ENCODE data around the gene TAF11L12. TPM values are rescaled to one million over a fixed set of nuclear protein-coding genes. Genes with fewer than 3 reads are reported as not detected.
"Not testable (repeated sequence)": the region's sequence is repeated elsewhere in the genome, so short reads cannot be mapped to it uniquely, and the experiment has no call there.

Gene TAF11L12
- polyA plus RNA-seq, 1 of the 3 experiments (the other 2 are of a cell fraction) = not detected

DNA sequence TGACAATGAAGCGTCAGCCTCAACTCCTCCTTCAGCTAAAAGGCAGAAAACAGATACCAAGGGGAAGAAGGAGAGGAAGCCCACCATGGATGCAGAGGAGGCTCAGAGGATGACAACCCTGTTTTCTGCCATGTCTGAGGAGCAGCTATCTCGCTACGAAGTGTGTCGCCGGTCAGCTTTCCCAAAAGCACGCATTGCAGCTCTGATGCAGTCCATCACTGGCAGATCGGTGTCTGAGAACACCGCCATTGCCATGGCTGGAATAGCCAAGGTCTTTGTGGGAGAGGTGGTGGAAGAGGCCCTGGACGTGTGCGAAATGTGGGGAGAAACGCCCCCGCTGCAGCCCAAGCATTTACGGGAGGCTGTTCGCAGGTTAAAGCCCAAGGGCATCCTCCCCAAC, 5.2 kb upstream of the TAF11L12 start:
- POLR2A ChIA-PET = no interaction called here
- Histone ChIP-seq H3K9ac (no peak overlapping the region), H3F3A (replicated peaks; ENCODE audit: insufficient read depth) (no peaks in the 10 kb centered on the region), H3K79me2 (ENCODE audit: insufficient read depth) (no peaks in the 10 kb centered on the region), H4K20me1 (ENCODE audit: insufficient read depth) (no peaks in the 10 kb centered on the region), H2AFZ (ENCODE audit: low read depth) (no peak overlapping the region), H3K27me3 (ENCODE audit: insufficient read depth) (no peaks in the 10 kb centered on the region), H3K4me2 (no peak overlapping the region), H3K36me3 (replicated peaks in 1 of 2; ENCODE audit: control insufficient read depth in 1 of 2, insufficient read depth in 2 of 2, low read length in 1 of 2) (no peaks in the 10 kb centered on the region), H3K9me2 (no peaks in the 10 kb centered on the region), H3K27ac (ENCODE audit: low read depth in 2 of 2, low read length in 1 of 2) (no peak overlapping the region), H3K9me3 (no peaks in the 10 kb centered on the region), H3K4me1 (ENCODE audit: control insufficient read depth in 1 of 2, insufficient read depth in 2 of 2, low read depth in 1 of 2, low read length in 1 of 2) (no peaks in the 10 kb centered on the region), H3K4me3 (ENCODE audit: low read depth in 2 of 2, low read length in 1 of 2) (no peak overlapping the region)
- CTCF ChIA-PET = no interaction called here
- 75% methylated on average over 14 of the region's 14 CpGs for WGBS (ENCODE audit: low lambda C conversion rate)
- no peak for TF ChIP-seq SMC3 (IDR thresholded peaks at IDR 0.05; ENCODE audit: low read depth, low read length)
- no peak for TF ChIP-seq RCOR1 (IDR thresholded peaks at IDR 0.05; ENCODE audit: low read length)
- TF ChIP-seq SIN3A (IDR thresholded peaks at IDR 0.05; ENCODE audit: borderline replicate concordance, low read depth, low read length) = no peak
- no peak for TF ChIP-seq CHD2 (IDR thresholded peaks at IDR 0.05; ENCODE audit: low read length, partially characterized antibody)
- TF ChIP-seq, protein P1, sequence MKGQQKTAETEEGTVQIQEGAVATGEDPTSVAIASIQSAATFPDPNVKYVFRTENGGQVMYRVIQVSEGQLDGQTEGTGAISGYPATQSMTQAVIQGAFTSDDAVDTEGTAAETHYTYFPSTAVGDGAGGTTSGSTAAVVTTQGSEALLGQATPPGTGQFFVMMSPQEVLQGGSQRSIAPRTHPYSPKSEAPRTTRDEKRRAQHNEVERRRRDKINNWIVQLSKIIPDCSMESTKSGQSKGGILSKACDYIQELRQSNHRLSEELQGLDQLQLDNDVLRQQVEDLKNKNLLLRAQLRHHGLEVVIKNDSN (IDR thresholded peaks at IDR 0.05; ENCODE audit: borderline replicate concordance, low read depth) = no peak
- DNase-seq = no peak

- H2AFZ ChIP-seq (ENCODE audit: low read depth); H3F3A ChIP-seq (replicated peaks; ENCODE audit: insufficient read depth); H3K9ac ChIP-seq; H3K36me3 ChIP-seq (replicated peaks in 1 of 2; ENCODE audit: control insufficient read depth in 1 of 2, insufficient read depth in 2 of 2, low read length in 1 of 2); H3K27me3 ChIP-seq (ENCODE audit: insufficient read depth); H3K79me2 ChIP-seq (ENCODE audit: insufficient read depth); H3K9me2 ChIP-seq; H4K20me1 ChIP-seq (ENCODE audit: insufficient read depth); H3K4me2 ChIP-seq; H3K9me3 ChIP-seq; DNase-seq; H3K4me1 ChIP-seq (ENCODE audit: control insufficient read depth in 1 of 2, insufficient read depth in 2 of 2, low read depth in 1 of 2, low read length in 1 of 2); H3K27ac ChIP-seq (ENCODE audit: low read depth in 2 of 2, low read length in 1 of 2); H3K4me3 ChIP-seq (ENCODE audit: low read depth in 2 of 2, low read length in 1 of 2); POLR2A ChIA-PET: not testable (repeated sequence)
- whole genome bisulfite sequencing (ENCODE audit: low lambda C conversion rate) = 29% methylated on average over 4 of the region's 4 CpGs
- CTCF ChIA-PET = interaction anchor here (1.8 kb wide), 1 partner anchor 391 kb away, joined by 4 read pairs; no protein-coding TSS in a partner anchor
Observed at GRCh38 chr5:17607461-17607860, 2.7 kb upstream of the TAF11L12 start.

- ChIA-PET POLR2A (no interaction called here), CTCF (interaction anchor here (0.6 kb wide), 1 partner anchor 205 kb away, joined by 3 read pairs; no protein-coding TSS in a partner anchor)
- WGBS (ENCODE audit: low lambda C conversion rate) = 10% methylated on average over 7 of the region's 17 CpGs
- Histone ChIP-seq H3K9me3 (no peaks in the 10 kb centered on the region), H4K20me1 (ENCODE audit: insufficient read depth) (no peaks in the 10 kb centered on the region), H3K9ac (no peak overlapping the region), H3F3A (replicated peaks; ENCODE audit: insufficient read depth) (no peaks in the 10 kb centered on the region), H3K4me2 (no peak overlapping the region), H3K36me3 (replicated peaks in 1 of 2; ENCODE audit: control insufficient read depth in 1 of 2, insufficient read depth in 2 of 2, low read length in 1 of 2) (no peaks in the 10 kb centered on the region), H3K4me1 (ENCODE audit: control insufficient read depth in 1 of 2, insufficient read depth in 2 of 2, low read depth in 1 of 2, low read length in 1 of 2) (no peaks in the 10 kb centered on the region), H3K79me2 (ENCODE audit: insufficient read depth) (no peaks in the 10 kb centered on the region), H2AFZ (ENCODE audit: low read depth) (no peak overlapping the region), H3K27me3 (ENCODE audit: insufficient read depth) (no peaks in the 10 kb centered on the region), H3K9me2 (no peaks in the 10 kb centered on the region), H3K4me3 (ENCODE audit: low read depth in 2 of 2, low read length in 1 of 2) (no peak overlapping the region), H3K27ac (ENCODE audit: low read depth in 2 of 2, low read length in 1 of 2) (no peak overlapping the region)
- TF ChIP-seq FOXM1 (IDR thresholded peaks at IDR 0.05; ENCODE audit: low read depth) (no peak), RXRA (IDR thresholded peaks at IDR 0.05; ENCODE audit: borderline replicate concordance, low read depth) (no peak), SIN3A (IDR thresholded peaks at IDR 0.05; ENCODE audit: borderline replicate concordance, low read depth, low read length) (no peak), NFIC (IDR thresholded peaks at IDR 0.05; ENCODE audit: borderline replicate concordance) (no peak), ZBTB33 (IDR thresholded peaks at IDR 0.05; ENCODE audit: borderline replicate concordance, low read depth) (no peak), TAF1 (IDR thresholded peaks at IDR 0.05; ENCODE audit: borderline replicate concordance, low read depth, low read length) (no peak), JUND (IDR thresholded peaks at IDR 0.05) (no peak), POLR2AphosphoS5 (IDR thresholded peaks at IDR 0.05; ENCODE audit: low read depth, low read length) (no peak)
- TF ChIP-seq, protein P2, sequence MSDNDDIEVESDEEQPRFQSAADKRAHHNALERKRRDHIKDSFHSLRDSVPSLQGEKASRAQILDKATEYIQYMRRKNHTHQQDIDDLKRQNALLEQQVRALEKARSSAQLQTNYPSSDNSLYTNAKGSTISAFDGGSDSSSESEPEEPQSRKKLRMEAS (IDR thresholded peaks at IDR 0.05; ENCODE audit: low read depth) = no peak
- DNase-seq = no peak
Observed at GRCh38 chr5:17614872-17615605, 4.8 kb downstream of the TAF11L12 start.

All from SK-N-SH (cell line).